Measurements from ENCODE around the gene ANO9.
"Not testable (repeated sequence)": the region's sequence is repeated elsewhere in the genome, so short reads cannot be mapped to it uniquely, and the experiment has no call there.

The ANO9 gene

GRCh38 chr11:403021-403760 is 38.6 kb downstream of the ANO9 start:
- no peak for DNase-seq (ENCODE audit: low read depth)
- H3K4me3 ChIP-seq (ENCODE audit: low read depth, low read length): no peak overlapping the region
- no peak for TF ChIP-seq CTCF (IDR thresholded peaks at IDR 0.05; ENCODE audit: low read depth, low read length, missing control alignments)

GRCh38 chr11:401196-401595 is 40.6 kb downstream of the ANO9 start:
- not testable (repeated sequence) for H3K4me3 ChIP-seq (ENCODE audit: low read depth, low read length); DNase-seq (ENCODE audit: low read depth)

- TF ChIP-seq CTCF (IDR thresholded peaks at IDR 0.05; ENCODE audit: low read depth, low read length, missing control alignments): no peak
- no peak for DNase-seq (ENCODE audit: low read depth)
- no peak overlapping the region for H3K4me3 ChIP-seq (ENCODE audit: low read depth, low read length)
These were observed 41.5 kb downstream of the ANO9 start for GRCh38 chr11:400241-400689.

- no peak for TF ChIP-seq CTCF (IDR thresholded peaks at IDR 0.05; ENCODE audit: low read depth, low read length, missing control alignments)
These were observed 42.0 kb downstream of the ANO9 start for GRCh38 chr11:399731-400211.

GRCh38 chr11:398826-399225 is 43.0 kb downstream of the ANO9 start:
- TF ChIP-seq CTCF (IDR thresholded peaks at IDR 0.05; ENCODE audit: low read depth, low read length, missing control alignments): no peak
- H3K4me3 ChIP-seq (ENCODE audit: low read depth, low read length): no peak overlapping the region
- DNase-seq (ENCODE audit: low read depth): no peak

More at GRCh38 chr11:399731-400211, 42.0 kb downstream of the ANO9 start:
- DNase-seq (ENCODE audit: low read depth): no peak
- no peak overlapping the region for H3K4me3 ChIP-seq (ENCODE audit: low read depth, low read length)

GRCh38 chr11:396948-397548 is 44.8 kb downstream of the ANO9 start:
- TF ChIP-seq CTCF (IDR thresholded peaks at IDR 0.05; ENCODE audit: low read depth, low read length, missing control alignments): peak; percentile 76
- peak overlapping the region; percentile 33 for H3K4me3 ChIP-seq (ENCODE audit: low read depth, low read length)
- no peak for DNase-seq (ENCODE audit: low read depth)

- TF ChIP-seq CTCF (IDR thresholded peaks at IDR 0.05; ENCODE audit: low read depth, low read length, missing control alignments): peak; percentile 29
- H3K4me3 ChIP-seq (ENCODE audit: low read depth, low read length): peak overlapping the region; percentile 33
- no peak for DNase-seq (ENCODE audit: low read depth)
These were observed 45.3 kb downstream of the ANO9 start for GRCh38 chr11:396511-396947.
